SK-N-SH treated with all-trans-retinoic acid at 6 μM for 48 hours (cell line): Measurements from ENCODE around the gene ASB7.

ENCODE experiments used
- ATAC-seq: fragments of 200-7000 bp; cut with Tn5 transposase; 3 replicates; pipeline ENCODE4 v1.9.1; 2020; ENCODE audit warnings: mild to moderate bottlenecking, moderate library complexity
- ARNTL ChIP-seq: fragments of 450-650 bp; formaldehyde crosslinking; IDR thresholded peaks from 2 replicates; pipeline ENCODE4 v1.5.0; 2020; ENCODE audit warnings: low read depth, mild to moderate bottlenecking, moderate library complexity, borderline replicate concordance
- BACH2 ChIP-seq: fragments of 250-450 bp; sonication (Bioruptor Pico); IDR thresholded peaks from 2 replicates; pipeline ENCODE4 v1.9.0; 2021; ENCODE audit warnings: mild to moderate bottlenecking, borderline replicate concordance
- CSDC2 ChIP-seq: fragments of 250-450 bp; sonication (Bioruptor Pico); IDR thresholded peaks from 2 replicates; pipeline ENCODE4 v1.5.0; 2020; ENCODE audit warnings: mild to moderate bottlenecking, moderate library complexity
- CSRNP3 ChIP-seq: fragments of 250-450 bp; sonication (Bioruptor Pico); IDR thresholded peaks from 2 replicates; pipeline ENCODE4 v1.5.1; 2021; ENCODE audit warnings: mild to moderate bottlenecking, moderate library complexity
- ESRRG ChIP-seq: fragments of 250-450 bp; sonication (Bioruptor Pico); IDR thresholded peaks from 2 replicates; pipeline ENCODE4 v1.6.1; 2021; ENCODE audit warnings: mild to moderate bottlenecking
- GLIS3 ChIP-seq: fragments of 250-450 bp; sonication (Bioruptor Pico); IDR thresholded peaks from 2 replicates; pipeline ENCODE4 v1.5.0; 2020; ENCODE audit warnings: mild to moderate bottlenecking, moderate library complexity
- OSR1 ChIP-seq: fragments of 250-450 bp; sonication (Bioruptor Pico); IDR thresholded peaks from 2 replicates; pipeline ENCODE4 v1.8.0; 2022; ENCODE audit warnings: moderate library complexity, mild to moderate bottlenecking, inconsistent platforms
- POU6F1 ChIP-seq: fragments of 250-450 bp; sonication (Bioruptor Pico); IDR thresholded peaks from 2 replicates; pipeline ENCODE4 v1.8.0; 2021; ENCODE audit warnings: low read depth, mild to moderate bottlenecking, moderate library complexity, borderline replicate concordance
- TCF4 ChIP-seq: fragments of 250-450 bp; sonication (Bioruptor Pico); IDR thresholded peaks from 2 replicates; pipeline ENCODE4 v1.8.0; 2021; ENCODE audit warnings: mild to moderate bottlenecking, moderate library complexity, borderline replicate concordance
- TOX ChIP-seq: fragments of 250-450 bp; sonication (Bioruptor Pico); IDR thresholded peaks from 2 replicates; pipeline ENCODE4 v1.8.0; 2021; ENCODE audit warnings: mild to moderate bottlenecking, moderate library complexity, borderline replicate concordance
- ZC3H10 ChIP-seq: fragments of 250-450 bp; sonication (Bioruptor Pico); IDR thresholded peaks from 2 replicates; pipeline ENCODE4 v1.5.1; 2021; ENCODE audit warnings: mild to moderate bottlenecking, moderate library complexity
- ZFP3 ChIP-seq: fragments of 250-450 bp; sonication (Bioruptor Pico); IDR thresholded peaks from 2 replicates; pipeline ENCODE4 v1.5.0; 2020; ENCODE audit warnings: mild to moderate bottlenecking, moderate library complexity
- ZFP30 ChIP-seq: fragments of 450-650 bp; formaldehyde crosslinking; IDR thresholded peaks from 2 replicates; pipeline ENCODE4 v1.5.0; 2022; ENCODE audit warnings: mild to moderate bottlenecking, moderate library complexity
- ZNF565 ChIP-seq: fragments of 450-650 bp; formaldehyde crosslinking; conservative IDR thresholded peaks from 2 replicates; pipeline ENCODE4 v1.5.0; 2020; ENCODE audit warnings: low read depth, mild to moderate bottlenecking, moderate library complexity
- ZNF70 ChIP-seq: fragments of 450-650 bp; formaldehyde crosslinking; IDR thresholded peaks from 2 replicates; pipeline ENCODE4 v1.5.0; 2020; ENCODE audit warnings: mild to moderate bottlenecking, moderate library complexity
- ZNF8 ChIP-seq: fragments of 450-650 bp; formaldehyde crosslinking; IDR thresholded peaks from 2 replicates; pipeline ENCODE4 v1.5.0; 2020; ENCODE audit warnings: mild to moderate bottlenecking, moderate library complexity
- TF ChIP-seq, protein P1 (sequence below): fragments of 250-450 bp; sonication (Bioruptor Pico); IDR thresholded peaks from 2 replicates; pipeline ENCODE4 v1.8.0; 2020; ENCODE audit warnings: mild to moderate bottlenecking, moderate library complexity, borderline replicate concordance
- TF ChIP-seq, protein P2 (sequence below): fragments of 250-450 bp; sonication (Bioruptor Pico); IDR thresholded peaks from 2 replicates; pipeline ENCODE4 v1.5.0; 2020; ENCODE audit warnings: mild to moderate bottlenecking, moderate library complexity

ASB7 gene

GRCh38 chr15:100667405-100668347 lies 65.3 kb downstream of the ASB7 start:
- no peak for ATAC-seq
- TF ChIP-seq ZNF565 (CRISPR knock-in tag) = no peak
- TF ChIP-seq GLIS3 (CRISPR knock-in tag) = no peak
- TF ChIP-seq ZNF8 (CRISPR knock-in tag) = no peak
- no peak for TF ChIP-seq ZFP30
- TF ChIP-seq TCF4 (CRISPR knock-in tag) = peak; percentile 38; the same call in 1 of the 2 replicates

GRCh38 chr15:100668348-100668745 lies 66.0 kb downstream of the ASB7 start:
- no peak for TF ChIP-seq ARNTL (CRISPR knock-in tag)
- no peak for TF ChIP-seq ZC3H10 (CRISPR knock-in tag)
- no peak for TF ChIP-seq CSDC2
- TF ChIP-seq CSRNP3 (CRISPR knock-in tag) = no peak
- TF ChIP-seq, protein P1, sequence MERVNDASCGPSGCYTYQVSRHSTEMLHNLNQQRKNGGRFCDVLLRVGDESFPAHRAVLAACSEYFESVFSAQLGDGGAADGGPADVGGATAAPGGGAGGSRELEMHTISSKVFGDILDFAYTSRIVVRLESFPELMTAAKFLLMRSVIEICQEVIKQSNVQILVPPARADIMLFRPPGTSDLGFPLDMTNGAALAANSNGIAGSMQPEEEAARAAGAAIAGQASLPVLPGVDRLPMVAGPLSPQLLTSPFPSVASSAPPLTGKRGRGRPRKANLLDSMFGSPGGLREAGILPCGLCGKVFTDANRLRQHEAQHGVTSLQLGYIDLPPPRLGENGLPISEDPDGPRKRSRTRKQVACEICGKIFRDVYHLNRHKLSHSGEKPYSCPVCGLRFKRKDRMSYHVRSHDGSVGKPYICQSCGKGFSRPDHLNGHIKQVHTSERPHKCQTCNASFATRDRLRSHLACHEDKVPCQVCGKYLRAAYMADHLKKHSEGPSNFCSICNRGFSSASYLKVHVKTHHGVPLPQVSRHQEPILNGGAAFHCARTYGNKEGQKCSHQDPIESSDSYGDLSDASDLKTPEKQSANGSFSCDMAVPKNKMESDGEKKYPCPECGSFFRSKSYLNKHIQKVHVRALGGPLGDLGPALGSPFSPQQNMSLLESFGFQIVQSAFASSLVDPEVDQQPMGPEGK = no peak
- no peak for TF ChIP-seq POU6F1 (CRISPR knock-in tag)
- TF ChIP-seq ESRRG = no peak
- TF ChIP-seq TOX (CRISPR knock-in tag) = no peak
- no peak for TF ChIP-seq BACH2 (CRISPR knock-in tag)
- TF ChIP-seq, protein P2, sequence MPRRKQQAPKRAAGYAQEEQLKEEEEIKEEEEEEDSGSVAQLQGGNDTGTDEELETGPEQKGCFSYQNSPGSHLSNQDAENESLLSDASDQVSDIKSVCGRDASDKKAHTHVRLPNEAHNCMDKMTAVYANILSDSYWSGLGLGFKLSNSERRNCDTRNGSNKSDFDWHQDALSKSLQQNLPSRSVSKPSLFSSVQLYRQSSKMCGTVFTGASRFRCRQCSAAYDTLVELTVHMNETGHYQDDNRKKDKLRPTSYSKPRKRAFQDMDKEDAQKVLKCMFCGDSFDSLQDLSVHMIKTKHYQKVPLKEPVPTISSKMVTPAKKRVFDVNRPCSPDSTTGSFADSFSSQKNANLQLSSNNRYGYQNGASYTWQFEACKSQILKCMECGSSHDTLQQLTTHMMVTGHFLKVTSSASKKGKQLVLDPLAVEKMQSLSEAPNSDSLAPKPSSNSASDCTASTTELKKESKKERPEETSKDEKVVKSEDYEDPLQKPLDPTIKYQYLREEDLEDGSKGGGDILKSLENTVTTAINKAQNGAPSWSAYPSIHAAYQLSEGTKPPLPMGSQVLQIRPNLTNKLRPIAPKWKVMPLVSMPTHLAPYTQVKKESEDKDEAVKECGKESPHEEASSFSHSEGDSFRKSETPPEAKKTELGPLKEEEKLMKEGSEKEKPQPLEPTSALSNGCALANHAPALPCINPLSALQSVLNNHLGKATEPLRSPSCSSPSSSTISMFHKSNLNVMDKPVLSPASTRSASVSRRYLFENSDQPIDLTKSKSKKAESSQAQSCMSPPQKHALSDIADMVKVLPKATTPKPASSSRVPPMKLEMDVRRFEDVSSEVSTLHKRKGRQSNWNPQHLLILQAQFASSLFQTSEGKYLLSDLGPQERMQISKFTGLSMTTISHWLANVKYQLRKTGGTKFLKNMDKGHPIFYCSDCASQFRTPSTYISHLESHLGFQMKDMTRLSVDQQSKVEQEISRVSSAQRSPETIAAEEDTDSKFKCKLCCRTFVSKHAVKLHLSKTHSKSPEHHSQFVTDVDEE (CRISPR knock-in tag) = no peak
- no peak for TF ChIP-seq ZFP30
- no peak for TF ChIP-seq ZNF70 (CRISPR knock-in tag)
- TF ChIP-seq GLIS3 (CRISPR knock-in tag) = no peak
- TF ChIP-seq TCF4 (CRISPR knock-in tag) = no peak
- no peak for TF ChIP-seq ZFP3
- TF ChIP-seq OSR1 (CRISPR knock-in tag) = no peak
- TF ChIP-seq, all 23 proteins: peak for 0
- no peak for ATAC-seq

GRCh38 chr15:100669260-100669659 lies 66.9 kb downstream of the ASB7 start:
- no peak for TF ChIP-seq POU6F1 (CRISPR knock-in tag)
- TF ChIP-seq ZNF70 (CRISPR knock-in tag) = no peak
- TF ChIP-seq, protein P1 = no peak
- no peak for TF ChIP-seq OSR1 (CRISPR knock-in tag)
- ATAC-seq = no peak
